Keratinocyte (primary cell): ENCODE measurements around the gene PAPOLB. TPM values are rescaled to one million over a fixed set of nuclear protein-coding genes. Genes with fewer than 3 reads are reported as not detected.

ENCODE experiments used
- DNase-seq: peaks from one replicate; pipeline ENCODE4 v3.0.0-alpha.2; 2011; ENCODE audit warnings: low read depth, missing footprints, low spot score
- FAIRE-seq: peaks from 2 replicates; lab custom pipeline; 2011; peaks lifted over from hg19 to GRCh38; lab: Jason Lieb, UNC
- H2AFZ ChIP-seq: 2 replicates; pipeline ENCODE4 v1.6.0; 2012; ENCODE audit warnings: low read length, control low read depth, inconsistent platforms; ENCODE audit not compliant: control insufficient read depth
- H3K27ac ChIP-seq: 2 replicates; pipeline ENCODE4 v1.5.1; 2011; ENCODE audit warnings: low read length; ENCODE audit not compliant: control insufficient read depth, insufficient read depth
- H3K27me3 ChIP-seq: 3 replicates; pipeline ENCODE4 v1.6.0; 2011; ENCODE audit warnings: low read length; ENCODE audit not compliant: control insufficient read depth, insufficient read depth; ENCODE audit errors: extremely low read depth
- H3K36me3 ChIP-seq, 2 experiments: 2 replicates in 1 of 2; 3 replicates in 1 of 2; pipeline ENCODE4 v1.5.1; 2011; ENCODE audit warnings: low read length in 2 of 2, mild to moderate bottlenecking in 1 of 2; ENCODE audit not compliant: control insufficient read depth in 2 of 2, insufficient read depth in 2 of 2; ENCODE audit errors: extremely low read depth in 1 of 2
- H3K4me1 ChIP-seq: 3 replicates; pipeline ENCODE4 v1.5.1; 2011; ENCODE audit warnings: low read length; ENCODE audit not compliant: control insufficient read depth, insufficient read depth; ENCODE audit errors: extremely low read depth
- H3K4me2 ChIP-seq: 3 replicates; pipeline ENCODE4 v1.6.0; 2011; ENCODE audit warnings: low read depth, low read length; ENCODE audit not compliant: control insufficient read depth, insufficient read depth; ENCODE audit errors: extremely low read depth
- H3K4me3 ChIP-seq, 3 experiments: fragments of 200-600 bp in 1 of 3; sonication (generic) in 1 of 3; 2 replicates in 2 of 3; 3 replicates in 1 of 3; pipeline ENCODE4 v1.5.1; 2011 to 2016; ENCODE audit warnings: low read length in 3 of 3, mild to moderate bottlenecking in 3 of 3, control low read depth in 2 of 3, inconsistent platforms in 1 of 3, low read depth in 1 of 3, mixed read lengths in 1 of 3, mixed run types in 1 of 3, moderate library complexity in 1 of 3; ENCODE audit not compliant: control insufficient read depth in 2 of 3, insufficient read depth in 2 of 3; ENCODE audit errors: extremely low read depth in 1 of 3
- H3K79me2 ChIP-seq: 2 replicates; pipeline ENCODE4 v1.6.0; 2012; ENCODE audit warnings: low read length; ENCODE audit not compliant: control insufficient read depth, insufficient read depth
- H3K9ac ChIP-seq: 3 replicates; pipeline ENCODE4 v1.6.0; 2011; ENCODE audit warnings: low read length; ENCODE audit not compliant: control insufficient read depth, insufficient read depth; ENCODE audit errors: extremely low read depth
- H3K9me1 ChIP-seq: 3 replicates; pipeline ENCODE4 v1.6.0; 2011; ENCODE audit warnings: low read length; ENCODE audit not compliant: control insufficient read depth, insufficient read depth; ENCODE audit errors: extremely low read depth
- H3K9me3 ChIP-seq: 2 replicates; pipeline ENCODE4 v1.5.1; 2012; ENCODE audit warnings: low read depth, low read length; ENCODE audit not compliant: control insufficient read depth
- H4K20me1 ChIP-seq: 3 replicates; pipeline ENCODE4 v1.6.0; 2011; ENCODE audit warnings: low read length; ENCODE audit not compliant: control insufficient read depth, insufficient read depth; ENCODE audit errors: extremely low read depth
- EZH2 ChIP-seq: IDR thresholded peaks from one replicate; pipeline ENCODE4 v1.6.1; 2012; ENCODE audit warnings: inconsistent platforms, mild to moderate bottlenecking, low read length, moderate library complexity
- dilution Hi-C: fragments of 300-500 bp; cut with MboI; formaldehyde crosslinking; loops from one replicate; pipeline ENCODE4 v1.7.0; 2020; ENCODE audit warnings: low sequenced_read_pairs; ENCODE audit not compliant: extremely low pct_ligation_motif_present
- polyA plus RNA-seq, 5 experiments: library from polyadenylated mRNA; depleted of rRNA in 3 of 5; stranded (reverse) in 3 of 5; stranded (forward) in 1 of 5; unstranded in 1 of 5; fragments of >200 nt; gene quantifications; 1 replicate in 1 of 5; 2 replicates in 3 of 5; 3 replicates in 1 of 5; pipeline versions ENCODE4 v1.2.1 to v1.2.3, GENCODE V29; 2011 to 2012; ENCODE audit warnings: missing spikeins in 2 of 5, low read depth in 1 of 5, low replicate concordance in 1 of 5
- TF ChIP-seq, protein P1 (sequence below), 3 experiments: IDR thresholded peaks in 1 of 3; conservative IDR thresholded peaks in 1 of 3; optimal IDR thresholded peaks in 1 of 3; 2 replicates in 2 of 3; 3 replicates in 1 of 3; pipeline versions ENCODE3 to v1.5.1; 2011; ENCODE audit warnings: low read length in 3 of 3, mild to moderate bottlenecking in 3 of 3, moderate library complexity in 2 of 3, control low read depth in 1 of 3, inconsistent platforms in 1 of 3; ENCODE audit not compliant: insufficient read depth in 2 of 3; ENCODE audit errors: extremely low read depth in 1 of 3

The PAPOLB gene
- polyA plus RNA-seq, 1 donor (not counting 4 experiments of a cell fraction or from before 2014, with no cell fraction given): not detected

DNA sequence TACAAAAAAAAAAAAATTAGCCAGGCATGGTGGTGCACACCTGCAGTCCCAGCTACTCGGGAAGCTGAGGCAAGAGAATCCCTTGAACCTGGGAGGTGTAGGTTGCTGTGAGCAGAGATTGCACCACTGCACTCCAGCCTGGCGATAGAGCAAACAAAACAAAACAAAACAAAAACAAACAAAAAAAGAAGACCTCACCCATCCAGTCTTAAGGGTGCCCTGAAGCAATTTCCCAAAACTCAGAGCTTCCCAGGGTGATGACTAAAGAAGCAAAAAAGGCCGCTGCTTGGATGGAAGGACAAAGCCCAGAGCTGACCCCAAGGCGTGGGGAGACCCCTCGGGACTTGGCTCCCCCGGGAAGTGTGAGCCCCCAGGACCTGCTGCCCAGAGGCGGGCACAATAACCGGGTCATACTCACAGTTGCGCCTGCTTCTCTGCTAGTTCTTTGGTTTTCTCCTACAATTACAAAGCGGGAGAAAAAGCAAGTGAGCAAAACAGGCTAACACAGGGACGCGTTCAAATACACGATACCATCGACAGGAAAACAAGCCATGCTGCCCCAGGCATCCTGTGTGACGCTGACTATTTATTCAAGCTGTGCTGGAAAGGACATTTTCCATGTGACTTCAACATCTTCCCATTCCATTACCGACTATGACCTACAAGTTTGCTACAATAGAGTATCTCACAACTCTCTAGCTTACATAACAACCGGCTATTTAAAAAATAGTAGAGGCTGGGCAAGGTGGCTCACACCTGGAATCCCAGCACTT is 29.9 kb downstream of the PAPOLB start:
- Histone ChIP-seq H3K27me3 (no peaks in the 10 kb centered on the region), H3K9me3 (no peaks in the 10 kb centered on the region), H3K27ac (no peak overlapping the region), H2AFZ (no peak overlapping the region), H3K9ac (no peak overlapping the region), H3K9me1 (no peaks in the 10 kb centered on the region), H3K4me1 (no peaks in the 10 kb centered on the region), H3K36me3 (no peaks in the 10 kb centered on the region), H3K4me3 (no peak overlapping the region), H3K79me2 (no peaks in the 10 kb centered on the region), H3K4me2 (no peak overlapping the region), H4K20me1 (no peaks in the 10 kb centered on the region)
- no peak for FAIRE-seq
- dilution Hi-C loops: no loop called here
- TF ChIP-seq, protein P1, sequence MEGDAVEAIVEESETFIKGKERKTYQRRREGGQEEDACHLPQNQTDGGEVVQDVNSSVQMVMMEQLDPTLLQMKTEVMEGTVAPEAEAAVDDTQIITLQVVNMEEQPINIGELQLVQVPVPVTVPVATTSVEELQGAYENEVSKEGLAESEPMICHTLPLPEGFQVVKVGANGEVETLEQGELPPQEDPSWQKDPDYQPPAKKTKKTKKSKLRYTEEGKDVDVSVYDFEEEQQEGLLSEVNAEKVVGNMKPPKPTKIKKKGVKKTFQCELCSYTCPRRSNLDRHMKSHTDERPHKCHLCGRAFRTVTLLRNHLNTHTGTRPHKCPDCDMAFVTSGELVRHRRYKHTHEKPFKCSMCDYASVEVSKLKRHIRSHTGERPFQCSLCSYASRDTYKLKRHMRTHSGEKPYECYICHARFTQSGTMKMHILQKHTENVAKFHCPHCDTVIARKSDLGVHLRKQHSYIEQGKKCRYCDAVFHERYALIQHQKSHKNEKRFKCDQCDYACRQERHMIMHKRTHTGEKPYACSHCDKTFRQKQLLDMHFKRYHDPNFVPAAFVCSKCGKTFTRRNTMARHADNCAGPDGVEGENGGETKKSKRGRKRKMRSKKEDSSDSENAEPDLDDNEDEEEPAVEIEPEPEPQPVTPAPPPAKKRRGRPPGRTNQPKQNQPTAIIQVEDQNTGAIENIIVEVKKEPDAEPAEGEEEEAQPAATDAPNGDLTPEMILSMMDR (optimal IDR thresholded peaks at IDR 0.05 in 1 of 3, IDR thresholded peaks at IDR 0.05 in 1 of 3, conservative IDR thresholded peaks at IDR 0.05 in 1 of 3; ENCODE audit: extremely low read depth in 1 of 3, insufficient read depth in 2 of 3, low read length in 3 of 3): no peak
- no peak for TF ChIP-seq EZH2
- DNase-seq: no peak

DNA sequence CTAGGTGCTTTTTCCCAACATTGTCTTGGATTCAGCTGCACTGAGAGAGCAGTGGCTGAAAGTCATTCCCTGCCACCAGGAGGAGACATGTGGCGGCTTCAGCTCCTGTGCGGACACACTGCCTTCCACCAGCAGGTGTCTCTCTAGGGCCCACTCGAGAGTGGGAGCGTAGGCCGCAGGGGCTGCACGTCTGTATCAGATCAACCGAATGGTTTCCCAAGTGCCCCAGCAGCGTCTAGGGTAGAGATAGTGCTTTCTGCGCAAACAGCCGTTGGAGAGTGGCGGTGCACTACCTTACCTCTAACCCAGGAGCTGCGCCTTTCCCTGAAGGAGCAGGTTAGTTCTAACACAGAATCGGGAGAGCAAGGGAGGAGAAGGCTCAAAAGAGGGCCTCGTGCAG is 31.7 kb downstream of the PAPOLB start:
- Histone ChIP-seq H3K4me1 (no peaks in the 10 kb centered on the region), H3K4me2 (no peak overlapping the region), H3K79me2 (no peaks in the 10 kb centered on the region), H2AFZ (no peak overlapping the region), H3K9ac (no peak overlapping the region), H3K27me3 (no peaks in the 10 kb centered on the region), H3K36me3 (no peaks in the 10 kb centered on the region), H3K4me3 (no peak overlapping the region), H3K27ac (no peak overlapping the region), H4K20me1 (no peaks in the 10 kb centered on the region), H3K9me1 (no peaks in the 10 kb centered on the region), H3K9me3 (no peaks in the 10 kb centered on the region)
- FAIRE-seq: no peak
- dilution Hi-C loops: no loop called here
- no peak for TF ChIP-seq EZH2
- TF ChIP-seq, protein P1 (optimal IDR thresholded peaks at IDR 0.05 in 1 of 3, IDR thresholded peaks at IDR 0.05 in 1 of 3, conservative IDR thresholded peaks at IDR 0.05 in 1 of 3; ENCODE audit: extremely low read depth in 1 of 3, insufficient read depth in 2 of 3, low read length in 3 of 3): peak; percentile 28 to 51 (median 36)
- no peak for DNase-seq
